ENCODE results near the gene PVALEF.

PVALEF gene

GRCh38 chr17:81161972-81162371 is 3.3 kb upstream of the PVALEF start:
- DNase-seq (no peak), ATAC-seq (no peak)
- Mint-ChIP-seq H3K9me3 (no peaks in the 10 kb centered on the region), H3K4me3 (no peak overlapping the region), H3K27me3 (peaks cover 7% of the 10 kb centered on the region), H3K4me1 (peaks cover 38% of the 10 kb centered on the region), H3K27ac (peak overlapping the region in 1 of 2 donors; percentile 63)

- ATAC-seq (no peak), DNase-seq (no peak)
- no peak overlapping the region for H3K4me3 Mint-ChIP-seq
- no peak overlapping the region for H3K27ac Mint-ChIP-seq
- peaks cover 7% of the 10 kb centered on the region for H3K27me3 Mint-ChIP-seq
- H3K4me1 Mint-ChIP-seq, result peaks cover 44% of the 10 kb centered on the region
- H3K9me3 Mint-ChIP-seq, result no peaks in the 10 kb centered on the region
These were observed 2.8 kb upstream of the PVALEF start for GRCh38 chr17:81162491-81162890.

GRCh38 chr17:81163051-81163695 is 2.1 kb upstream of the PVALEF start:
- Mint-ChIP-seq H3K9me3 (no peaks in the 10 kb centered on the region), H3K4me3 (no peak overlapping the region), H3K27ac (no peak overlapping the region), H3K4me1 (peaks cover 44% of the 10 kb centered on the region), H3K27me3 (peaks cover 7% of the 10 kb centered on the region)
- ATAC-seq (no peak), DNase-seq (no peak)

- no peaks in the 10 kb centered on the region for H3K9me3 Mint-ChIP-seq
- DNase-seq, result no peak
- H3K27me3 Mint-ChIP-seq, result peaks cover 7% of the 10 kb centered on the region
- H3K27ac Mint-ChIP-seq, result no peak overlapping the region
- ATAC-seq, result no peak
- no peak overlapping the region for H3K4me3 Mint-ChIP-seq
- peaks cover 44% of the 10 kb centered on the region for H3K4me1 Mint-ChIP-seq
These were observed 1.5 kb upstream of the PVALEF start for GRCh38 chr17:81163703-81164370.

GRCh38 chr17:81164371-81165245 is 699 bp upstream of the PVALEF start:
- DNase-seq, result no peak
- H3K27ac Mint-ChIP-seq, result no peak overlapping the region
- peaks cover 7% of the 10 kb centered on the region for H3K27me3 Mint-ChIP-seq
- H3K9me3 Mint-ChIP-seq, result no peaks in the 10 kb centered on the region
- ATAC-seq, result no peak
- H3K4me1 Mint-ChIP-seq, result peaks cover 44% of the 10 kb centered on the region
- H3K4me3 Mint-ChIP-seq, result peak overlapping the region in 1 of 2 donors; percentile 8

- Mint-ChIP-seq H3K4me3 (peak within 1 kb of the TSS in 1 of 2 donors; percentile 77), H3K9me3 (no peaks in the 10 kb centered on the region), H3K27me3 (peaks cover 7% of the 10 kb centered on the region), H3K27ac (no peak within 1 kb of the TSS), H3K4me1 (peaks cover 34% of the 10 kb centered on the region)
- ATAC-seq (no peak), DNase-seq (no peak)
These were observed 756 bp downstream of the PVALEF start, which contains the start of gene AATK for GRCh38 chr17:81166033-81166492. TSS of gene AATK (minus strand) at chr17:81166221. CDS start at chr17:81165992, 229 bp downstream.

GRCh38 chr17:81167194-81167524 is 1.9 kb downstream of the PVALEF start:
- peaks cover 7% of the 10 kb centered on the region for H3K27me3 Mint-ChIP-seq
- no peak overlapping the region for H3K27ac Mint-ChIP-seq
- peaks cover 25% of the 10 kb centered on the region for H3K4me1 Mint-ChIP-seq
- DNase-seq, result no peak
- ATAC-seq, result no peak
- peak overlapping the region in 1 of 2 donors; percentile 22 for H3K4me3 Mint-ChIP-seq
- H3K9me3 Mint-ChIP-seq, result no peaks in the 10 kb centered on the region

GRCh38 chr17:81167638-81168037 is 2.3 kb downstream of the PVALEF start:
- Mint-ChIP-seq H3K9me3 (no peaks in the 10 kb centered on the region), H3K4me3 (peak overlapping the region in 1 of 2 donors; percentile 22), H3K27ac (no peak overlapping the region), H3K27me3 (peaks cover 7% of the 10 kb centered on the region), H3K4me1 (peaks cover 25% of the 10 kb centered on the region)
- ATAC-seq (no peak), DNase-seq (no peak)

- Mint-ChIP-seq H3K4me1 (peaks cover 11% of the 10 kb centered on the region), H3K9me3 (no peaks in the 10 kb centered on the region), H3K27me3 (no peaks in the 10 kb centered on the region), H3K27ac (no peak overlapping the region), H3K4me3 (no peak overlapping the region)
- DNase-seq (no peak), ATAC-seq (no peak)
These were observed 4.6 kb downstream of the PVALEF start for GRCh38 chr17:81169870-81170309.

GRCh38 chr17:81170727-81171494 is 5.6 kb downstream of the PVALEF start:
- H3K27me3 Mint-ChIP-seq, result no peaks in the 10 kb centered on the region
- no peak overlapping the region for H3K27ac Mint-ChIP-seq

GRCh38 chr17:81171941-81172340 is 6.6 kb downstream of the PVALEF start:
- H3K4me3 Mint-ChIP-seq, result no peak overlapping the region
- ATAC-seq (no peak), DNase-seq (no peak)
- no peak overlapping the region for H3K27ac Mint-ChIP-seq
- H3K4me1 Mint-ChIP-seq, result peaks cover 6% of the 10 kb centered on the region
- no peaks in the 10 kb centered on the region for H3K27me3 Mint-ChIP-seq
- no peaks in the 10 kb centered on the region for H3K9me3 Mint-ChIP-seq

More at GRCh38 chr17:81170727-81171494, 5.6 kb downstream of the PVALEF start:
- ATAC-seq (no peak), DNase-seq (no peak)
- no peaks in the 10 kb centered on the region for H3K9me3 Mint-ChIP-seq
- H3K4me1 Mint-ChIP-seq, result peaks cover 11% of the 10 kb centered on the region
- no peak overlapping the region for H3K4me3 Mint-ChIP-seq

GRCh38 chr17:81173052-81173761 is 7.9 kb downstream of the PVALEF start:
- DNase-seq (no peak), ATAC-seq (no peak)
- H3K9me3 Mint-ChIP-seq, result no peaks in the 10 kb centered on the region
- H3K27ac Mint-ChIP-seq, result peak overlapping the region in 1 of 2 donors; percentile 12
- no peaks in the 10 kb centered on the region for H3K4me1 Mint-ChIP-seq
- H3K27me3 Mint-ChIP-seq, result no peaks in the 10 kb centered on the region
- no peak overlapping the region for H3K4me3 Mint-ChIP-seq

GRCh38 chr17:81173762-81174155 is 8.5 kb downstream of the PVALEF start:
- no peak overlapping the region for H3K4me3 Mint-ChIP-seq
- H3K9me3 Mint-ChIP-seq, result no peaks in the 10 kb centered on the region
- no peaks in the 10 kb centered on the region for H3K27me3 Mint-ChIP-seq
- H3K4me1 Mint-ChIP-seq, result no peaks in the 10 kb centered on the region
- DNase-seq (no peak), ATAC-seq (no peak)
- peak overlapping the region in 1 of 2 donors; percentile 12 for H3K27ac Mint-ChIP-seq

GRCh38 chr17:81176666-81177065 is 11.4 kb downstream of the PVALEF start:
- Mint-ChIP-seq H3K27me3 (no peaks in the 10 kb centered on the region), H3K4me1 (no peaks in the 10 kb centered on the region), H3K4me3 (no peak overlapping the region), H3K27ac (no peak overlapping the region), H3K9me3 (no peaks in the 10 kb centered on the region)
- DNase-seq (no peak), ATAC-seq (no peak)
